ENCODE data around the gene TUBA1B.
"Not testable (repeated sequence)": the region's sequence is repeated elsewhere in the genome, so short reads cannot be mapped to it uniquely, and the experiment has no call there.

The TUBA1B gene

GRCh38 chr12:49127971-49128370 lies 3.2 kb downstream of the TUBA1B start:
- in situ Hi-C loops (cut with HindIII; ENCODE audit: low sequenced_read_pairs), result not testable (repeated sequence)

- in situ Hi-C loops (cut with HindIII; ENCODE audit: low sequenced_read_pairs), result no loop called here
Observed at GRCh38 chr12:49126852-49127763, 4.1 kb downstream of the TUBA1B start.

- in situ Hi-C loops (cut with HindIII; ENCODE audit: low sequenced_read_pairs), result no loop called here
Observed at GRCh38 chr12:49121047-49121696, 10.0 kb downstream of the TUBA1B start.

- in situ Hi-C loops (cut with HindIII; ENCODE audit: low sequenced_read_pairs), result no loop called here
Observed at GRCh38 chr12:49111206-49111605, 20.0 kb downstream of the TUBA1B start.

GRCh38 chr12:49110464-49111155 lies 20.6 kb downstream of the TUBA1B start, which contains the start of gene LMBR1L:
Gene LMBR1L, minus strand, starts transcription at chr12:49110847. Its CDS starts 292 bp downstream, at chr12:49110555.
- in situ Hi-C loops (cut with HindIII; ENCODE audit: low sequenced_read_pairs), result no loop called here

GRCh38 chr12:49109641-49110463 lies 21.3 kb downstream of the TUBA1B start:
- in situ Hi-C loops (cut with HindIII; ENCODE audit: low sequenced_read_pairs), result no loop called here

GRCh38 chr12:49108958-49109404 lies 22.2 kb downstream of the TUBA1B start:
- in situ Hi-C loops (cut with HindIII; ENCODE audit: low sequenced_read_pairs), result no loop called here

GRCh38 chr12:49105504-49106084 lies 25.6 kb downstream of the TUBA1B start:
- in situ Hi-C loops (cut with HindIII; ENCODE audit: low sequenced_read_pairs), result no loop called here

- in situ Hi-C loops (cut with HindIII; ENCODE audit: low sequenced_read_pairs), result no loop called here
Observed at GRCh38 chr12:49104822-49105221, 26.4 kb downstream of the TUBA1B start.

- in situ Hi-C loops (cut with HindIII; ENCODE audit: low sequenced_read_pairs), result no loop called here
Observed at GRCh38 chr12:49100380-49100779, 30.8 kb downstream of the TUBA1B start.

GRCh38 chr12:49098703-49099102 lies 32.5 kb downstream of the TUBA1B start:
- in situ Hi-C loops (cut with HindIII; ENCODE audit: low sequenced_read_pairs), result no loop called here

- in situ Hi-C loops (cut with HindIII; ENCODE audit: low sequenced_read_pairs), result no loop called here
Observed at GRCh38 chr12:49098035-49098451, 33.2 kb downstream of the TUBA1B start.

GRCh38 chr12:49097381-49097780 lies 33.8 kb downstream of the TUBA1B start:
- in situ Hi-C loops (cut with HindIII; ENCODE audit: low sequenced_read_pairs), result no loop called here

GRCh38 chr12:49094975-49095365 lies 36.2 kb downstream of the TUBA1B start:
- in situ Hi-C loops (cut with HindIII; ENCODE audit: low sequenced_read_pairs), result no loop called here

GRCh38 chr12:49094160-49094974 lies 36.8 kb downstream of the TUBA1B start, which contains the start of gene DHH:
Gene DHH, minus strand, starts transcription at chr12:49094801. Its CDS starts 289 bp downstream, at chr12:49094512.
- in situ Hi-C loops (cut with HindIII; ENCODE audit: low sequenced_read_pairs), result no loop called here

GRCh38 chr12:49093792-49094159 lies 37.4 kb downstream of the TUBA1B start:
- in situ Hi-C loops (cut with HindIII; ENCODE audit: low sequenced_read_pairs), result no loop called here

- in situ Hi-C loops (cut with HindIII; ENCODE audit: low sequenced_read_pairs), result no loop called here
Observed at GRCh38 chr12:49092816-49093406, 38.3 kb downstream of the TUBA1B start.

- in situ Hi-C loops (cut with HindIII; ENCODE audit: low sequenced_read_pairs), result no loop called here
Observed at GRCh38 chr12:49092086-49092815, 38.9 kb downstream of the TUBA1B start.

Data from DLD1 (cell line).